NCI-H2196 (cell line): ENCODE results near the gene EXOC8.
A peak's percentile ranks its signal among the peaks of the same experiment; 100 is the strongest.

ENCODE experiments used
- DNase-seq: peaks from one replicate; lab custom pipeline; 2025; ENCODE audit not compliant: unreplicated experiment; lab: John Stamatoyannopoulos, UW

The EXOC8 gene, protein sequence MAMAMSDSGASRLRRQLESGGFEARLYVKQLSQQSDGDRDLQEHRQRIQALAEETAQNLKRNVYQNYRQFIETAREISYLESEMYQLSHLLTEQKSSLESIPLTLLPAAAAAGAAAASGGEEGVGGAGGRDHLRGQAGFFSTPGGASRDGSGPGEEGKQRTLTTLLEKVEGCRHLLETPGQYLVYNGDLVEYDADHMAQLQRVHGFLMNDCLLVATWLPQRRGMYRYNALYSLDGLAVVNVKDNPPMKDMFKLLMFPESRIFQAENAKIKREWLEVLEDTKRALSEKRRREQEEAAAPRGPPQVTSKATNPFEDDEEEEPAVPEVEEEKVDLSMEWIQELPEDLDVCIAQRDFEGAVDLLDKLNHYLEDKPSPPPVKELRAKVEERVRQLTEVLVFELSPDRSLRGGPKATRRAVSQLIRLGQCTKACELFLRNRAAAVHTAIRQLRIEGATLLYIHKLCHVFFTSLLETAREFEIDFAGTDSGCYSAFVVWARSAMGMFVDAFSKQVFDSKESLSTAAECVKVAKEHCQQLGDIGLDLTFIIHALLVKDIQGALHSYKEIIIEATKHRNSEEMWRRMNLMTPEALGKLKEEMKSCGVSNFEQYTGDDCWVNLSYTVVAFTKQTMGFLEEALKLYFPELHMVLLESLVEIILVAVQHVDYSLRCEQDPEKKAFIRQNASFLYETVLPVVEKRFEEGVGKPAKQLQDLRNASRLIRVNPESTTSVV

DNA sequence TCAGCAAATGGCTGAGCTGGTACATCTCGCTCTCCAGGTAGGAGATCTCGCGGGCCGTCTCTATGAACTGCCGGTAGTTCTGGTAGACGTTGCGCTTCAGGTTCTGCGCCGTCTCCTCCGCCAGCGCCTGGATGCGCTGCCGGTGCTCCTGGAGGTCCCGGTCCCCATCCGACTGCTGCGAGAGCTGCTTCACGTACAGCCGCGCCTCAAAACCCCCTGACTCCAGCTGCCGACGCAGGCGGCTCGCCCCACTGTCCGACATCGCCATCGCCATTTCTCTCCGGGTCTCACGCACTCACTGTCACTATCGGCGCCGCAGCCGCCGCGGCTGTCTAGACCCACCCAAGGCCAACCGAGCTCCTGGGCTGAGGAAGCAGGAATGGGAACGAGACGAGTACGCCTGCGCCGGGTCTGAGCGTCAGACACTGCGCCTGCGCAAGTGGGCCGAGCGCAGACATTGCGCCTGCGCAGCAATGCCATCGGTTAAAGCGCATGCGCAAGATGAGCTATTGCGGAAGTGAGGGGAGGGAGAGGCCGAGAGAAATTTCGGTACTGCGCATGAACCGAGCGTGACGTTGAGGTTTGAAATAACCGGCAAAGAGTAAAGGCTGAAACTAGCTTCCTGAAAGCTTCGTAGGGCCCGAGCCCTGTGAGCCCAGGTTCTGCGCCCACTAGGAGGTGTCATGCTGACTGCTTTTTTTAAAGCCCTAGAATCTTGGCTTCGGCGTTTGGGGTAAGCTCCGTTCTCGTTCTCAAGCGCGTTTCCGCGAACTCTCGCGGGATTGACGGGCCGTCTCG is at the start of gene EXOC8:
TSS of gene EXOC8 (minus strand) at position 381 of the 798 bp plus-strand sequence. CDS start at position 274, 107 bp downstream.
- DNase-seq: peak; percentile 98

DNA sequence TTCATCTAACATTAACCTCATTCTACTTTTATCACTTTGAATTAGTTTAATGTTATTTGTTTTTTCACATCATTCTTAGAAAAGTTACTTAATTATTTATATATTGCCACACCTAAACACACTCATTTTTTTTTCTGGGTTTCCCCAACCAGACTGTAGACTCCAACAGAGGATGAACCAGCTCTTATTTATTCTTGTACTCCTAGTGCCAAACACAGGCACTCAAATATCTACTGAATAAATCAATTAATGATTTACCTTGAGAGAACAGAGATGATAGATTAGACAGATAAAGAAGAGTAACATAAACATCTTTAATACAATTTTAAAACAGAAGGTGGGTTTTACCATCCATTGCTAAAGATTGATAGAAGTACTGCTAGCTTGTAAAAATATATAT is 48.8 kb upstream of the EXOC8 start:
- no peak for DNase-seq

DNA sequence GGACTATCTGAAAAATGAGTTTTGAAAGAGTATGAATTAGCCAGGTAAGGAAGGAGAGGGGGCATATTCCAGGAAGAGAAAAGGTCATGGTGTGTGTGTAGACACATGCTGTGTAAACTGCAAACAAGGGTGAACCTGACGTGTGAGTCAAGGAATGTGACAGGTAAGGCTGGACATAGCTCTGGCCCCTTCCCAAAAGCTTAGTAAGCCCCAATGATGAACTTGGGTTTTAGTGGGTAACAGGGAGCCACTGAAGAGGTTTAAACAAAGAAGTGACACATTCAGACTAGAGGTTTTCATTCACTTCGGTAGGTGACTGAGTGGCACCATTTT is 47.7 kb upstream of the EXOC8 start:
- DNase-seq: no peak

DNA sequence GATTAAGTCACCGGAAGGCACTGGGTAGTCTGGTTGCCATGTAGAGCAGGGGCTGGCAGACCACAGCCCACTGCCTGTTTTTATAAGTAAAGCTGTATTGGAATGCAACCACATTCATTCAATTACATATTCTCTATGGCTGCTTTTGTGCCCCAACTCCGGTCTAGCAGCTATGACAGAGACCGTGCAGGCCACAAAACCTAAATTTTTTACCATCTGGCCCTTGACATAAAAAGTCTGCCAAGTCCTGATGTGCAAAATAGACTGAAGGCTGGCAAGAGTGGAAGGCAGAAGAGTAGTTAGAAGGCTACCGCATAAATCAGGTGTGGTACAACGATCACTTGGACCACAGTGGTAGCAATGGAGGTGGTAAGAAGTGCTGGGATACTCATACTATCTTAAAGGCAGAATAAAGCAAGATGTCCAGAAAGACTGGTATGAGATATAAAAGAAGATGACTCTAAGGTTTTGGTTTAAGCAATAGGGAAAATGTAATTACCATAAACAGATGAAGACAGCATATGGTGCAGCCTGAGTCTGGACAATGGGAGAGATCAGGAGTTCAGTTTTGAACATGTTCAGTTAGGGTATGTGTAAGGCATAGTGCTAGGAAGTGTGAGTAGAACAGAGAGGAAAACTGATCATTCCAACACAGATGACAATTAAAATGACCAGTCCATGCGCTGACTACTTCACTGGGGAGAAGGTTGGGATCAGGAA is 47.2 kb upstream of the EXOC8 start:
- no peak for DNase-seq

DNA sequence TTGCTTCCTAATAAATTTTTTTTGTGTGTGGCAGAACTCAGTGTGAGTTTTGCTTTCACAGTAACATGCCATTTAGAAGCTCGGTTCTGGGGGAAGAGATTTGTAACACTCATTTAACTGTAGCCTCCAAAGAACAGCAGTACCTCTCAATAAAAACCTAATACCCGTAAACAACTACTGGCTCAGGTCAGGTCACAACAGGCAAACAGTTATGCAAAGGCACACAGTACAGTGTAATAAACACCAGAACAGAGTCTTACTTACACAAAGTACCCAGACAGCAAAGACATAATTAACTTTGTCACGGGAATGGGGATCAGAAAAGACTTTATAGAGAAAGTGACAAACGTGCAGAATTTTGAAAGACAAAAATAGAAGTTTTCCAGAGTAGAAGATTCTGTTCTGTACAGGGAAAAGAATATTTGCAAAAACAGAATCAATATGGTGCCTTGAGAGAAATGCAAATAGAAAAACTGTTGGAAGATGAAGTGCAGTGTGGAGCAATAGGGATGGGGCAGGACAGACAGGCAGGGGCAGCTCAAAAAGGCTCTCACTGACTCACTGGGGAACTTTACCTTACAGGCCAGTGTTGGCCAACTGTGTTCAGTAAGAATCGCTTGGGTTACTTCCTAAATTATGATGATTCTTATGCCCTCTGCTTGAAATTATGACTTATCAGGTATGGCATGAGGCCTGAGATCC is 45.7 kb upstream of the EXOC8 start:
- DNase-seq: no peak

DNA sequence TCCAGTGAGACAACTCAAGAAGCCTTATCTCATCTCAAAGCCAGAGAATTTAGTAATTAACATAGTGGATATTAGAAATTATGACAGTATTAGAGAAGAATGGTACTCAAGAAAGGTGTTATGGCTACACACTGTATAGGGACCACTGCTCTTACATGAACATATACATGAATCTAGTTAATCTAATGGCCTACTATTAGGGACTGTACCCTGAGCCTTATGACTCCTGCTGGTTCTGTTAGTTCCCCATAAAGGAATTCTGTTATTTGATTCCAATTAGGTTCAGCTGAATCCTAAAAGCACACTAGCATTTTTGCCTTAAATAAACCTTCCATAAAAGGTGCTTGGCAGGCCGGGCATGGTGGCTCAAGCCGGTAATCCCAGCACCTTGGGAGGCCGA is 44.8 kb upstream of the EXOC8 start:
- DNase-seq: no peak

DNA sequence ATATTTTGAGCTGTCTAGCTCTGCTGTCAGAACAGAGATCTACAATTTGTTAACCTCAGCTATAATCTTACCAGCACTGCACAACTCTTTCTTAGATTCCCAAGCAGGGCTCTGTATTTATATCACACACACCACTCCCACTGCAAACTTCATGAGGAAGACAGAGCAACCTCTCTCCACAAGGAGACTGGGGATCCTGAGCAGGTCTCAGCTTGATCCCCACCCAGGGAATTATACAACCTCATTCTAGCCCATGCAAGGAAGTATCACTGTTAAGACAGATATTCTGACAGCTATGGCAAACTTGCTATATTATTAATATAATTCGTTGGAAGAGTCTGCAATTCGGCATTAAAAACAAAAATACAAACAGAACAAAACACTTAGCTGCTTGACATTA is 44.1 kb upstream of the EXOC8 start:
- no peak for DNase-seq

DNA sequence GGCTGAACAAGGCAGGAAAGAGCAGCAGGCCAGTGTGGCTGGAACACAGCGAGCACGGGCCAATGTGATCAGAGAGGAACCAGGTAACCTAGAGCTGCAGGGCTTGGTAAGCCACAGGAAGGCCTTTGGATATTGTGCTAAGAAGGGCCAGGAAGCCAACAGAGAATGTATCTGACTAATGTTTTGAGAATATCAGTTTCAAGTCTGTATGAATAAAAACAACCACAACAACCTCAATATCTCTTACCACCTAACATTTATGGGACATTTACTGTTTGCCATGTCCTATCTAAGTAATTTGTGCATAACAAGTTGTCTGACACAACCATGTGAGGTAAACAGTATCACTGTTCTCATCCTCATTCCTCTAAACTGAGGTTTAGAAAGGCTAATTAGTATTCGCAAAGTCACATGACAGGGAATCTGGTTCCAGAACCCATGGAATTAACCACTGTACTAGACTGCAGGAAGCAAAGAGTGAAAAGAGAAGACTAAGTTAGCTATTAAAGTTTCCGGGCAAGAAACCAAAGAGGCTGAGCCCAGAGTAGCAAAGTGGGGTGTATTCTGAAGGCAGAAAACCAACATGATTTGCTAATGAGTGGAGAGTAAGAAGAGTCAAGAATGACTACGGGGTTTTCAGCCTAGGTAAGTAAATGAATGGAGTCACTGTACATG is 39.4 kb upstream of the EXOC8 start:
- no peak for DNase-seq

DNA sequence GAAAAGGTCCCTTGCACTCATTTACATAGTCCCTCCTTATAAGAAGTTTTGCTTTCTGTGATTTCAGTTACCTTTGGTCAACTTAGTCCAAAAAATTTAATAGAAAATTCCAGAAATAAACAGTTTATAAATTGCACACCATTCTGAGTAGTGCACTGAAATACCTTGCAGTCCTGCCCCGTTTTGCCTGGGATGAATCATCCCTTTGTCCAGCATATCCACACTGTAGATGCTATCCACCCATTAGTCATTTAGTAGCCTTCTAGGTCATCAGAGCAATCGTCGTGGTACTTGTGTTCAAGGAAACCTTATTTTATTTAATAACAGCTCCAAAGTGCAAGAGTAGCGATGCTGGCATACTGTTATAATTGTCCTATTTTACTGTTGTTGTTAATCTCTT is 38.4 kb upstream of the EXOC8 start:
- DNase-seq: no peak

DNA sequence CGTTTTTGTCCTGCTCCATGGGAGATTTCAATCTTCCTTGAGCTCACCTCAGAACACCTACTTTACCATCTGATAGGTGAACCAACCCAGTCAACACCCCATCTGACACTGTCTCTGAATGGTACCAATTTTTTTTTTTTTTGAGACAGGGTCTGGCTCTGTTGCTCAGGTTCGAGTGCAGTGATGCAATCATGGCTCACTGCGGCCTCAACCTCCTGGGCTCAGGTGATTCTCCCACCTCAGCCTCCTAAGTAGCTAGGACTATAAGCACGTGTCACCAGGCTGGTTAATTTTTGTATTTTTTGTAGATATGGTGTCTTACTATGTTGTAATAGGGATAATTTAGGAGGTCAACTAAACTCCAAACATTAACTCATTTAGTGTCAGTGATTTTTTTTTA is 36.7 kb upstream of the EXOC8 start:
- DNase-seq: no peak

DNA sequence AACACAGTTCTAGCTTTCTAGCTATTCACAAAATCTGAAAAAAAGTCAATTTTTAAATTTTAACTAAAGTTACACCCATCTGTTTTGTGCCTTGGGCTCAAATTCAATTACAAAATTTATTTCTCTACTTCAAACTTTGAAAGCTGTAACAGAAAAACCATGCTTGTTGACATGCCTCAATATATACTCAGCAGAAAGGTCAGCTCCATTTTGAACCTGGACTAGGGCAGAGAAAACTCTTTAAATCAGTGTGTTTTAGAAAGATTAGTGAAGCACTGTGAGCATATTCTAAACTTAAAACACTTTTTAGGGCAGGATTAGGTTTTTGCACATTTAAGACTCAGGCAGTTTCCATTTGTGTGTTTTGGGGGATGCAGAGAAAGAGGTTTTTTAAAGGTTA is 34.8 kb upstream of the EXOC8 start:
- DNase-seq: no peak

DNA sequence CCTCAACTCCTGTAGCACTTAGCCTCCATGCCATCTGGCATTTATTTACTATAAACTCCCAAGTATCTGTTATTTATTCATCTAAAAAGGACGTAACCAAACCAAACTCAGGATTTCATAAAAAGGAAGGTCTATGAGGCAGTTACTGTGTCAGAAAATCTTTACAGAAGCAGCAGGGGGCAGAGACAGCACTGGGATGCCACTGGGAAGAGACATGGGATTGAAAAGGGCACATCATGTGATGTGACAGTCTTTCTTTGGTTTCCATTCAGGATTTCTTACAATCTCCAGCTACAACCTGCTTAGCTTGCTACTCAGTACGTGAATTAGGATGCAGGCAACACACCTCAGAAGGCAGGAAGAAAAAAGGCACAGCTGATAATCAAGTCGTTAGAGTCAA is 31.6 kb upstream of the EXOC8 start:
- no peak for DNase-seq

DNA sequence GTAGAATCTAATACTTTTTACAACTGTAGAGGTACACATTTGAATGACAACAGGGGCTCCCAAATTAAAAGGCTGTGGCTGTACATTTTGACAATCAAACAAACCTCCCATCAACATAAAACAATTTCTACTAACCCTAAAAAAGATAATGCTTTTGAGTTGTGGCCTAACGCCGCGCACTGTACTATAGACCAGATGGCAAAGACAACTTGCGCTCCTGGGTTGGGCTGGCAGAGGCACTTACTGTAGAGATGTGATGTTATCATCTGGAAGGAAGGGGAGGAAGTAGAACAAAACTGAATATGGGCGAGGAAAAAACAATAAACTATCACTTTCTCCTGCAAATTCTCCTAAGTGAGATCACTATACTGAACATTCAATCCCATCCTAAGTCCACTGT is 26.5 kb upstream of the EXOC8 start:
- DNase-seq: no peak

DNA sequence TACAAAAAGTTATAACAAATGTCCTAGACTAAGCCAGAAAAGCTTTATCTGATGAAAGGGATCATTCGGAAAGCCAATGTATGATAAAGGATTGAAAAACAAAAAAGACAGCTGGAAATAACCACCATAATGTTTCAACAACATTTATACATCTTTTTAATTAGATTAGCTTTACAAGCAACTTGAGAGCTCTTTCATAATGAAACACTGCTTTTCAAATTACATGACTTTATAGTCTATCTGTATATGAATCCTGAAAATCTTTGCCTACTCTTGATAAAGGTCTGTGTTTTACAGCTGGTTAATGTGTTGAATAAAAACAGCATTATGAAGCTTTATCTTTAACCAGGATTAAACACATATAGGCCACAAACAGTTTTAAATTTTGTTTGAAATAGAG is 26.0 kb upstream of the EXOC8 start:
- DNase-seq: no peak

DNA sequence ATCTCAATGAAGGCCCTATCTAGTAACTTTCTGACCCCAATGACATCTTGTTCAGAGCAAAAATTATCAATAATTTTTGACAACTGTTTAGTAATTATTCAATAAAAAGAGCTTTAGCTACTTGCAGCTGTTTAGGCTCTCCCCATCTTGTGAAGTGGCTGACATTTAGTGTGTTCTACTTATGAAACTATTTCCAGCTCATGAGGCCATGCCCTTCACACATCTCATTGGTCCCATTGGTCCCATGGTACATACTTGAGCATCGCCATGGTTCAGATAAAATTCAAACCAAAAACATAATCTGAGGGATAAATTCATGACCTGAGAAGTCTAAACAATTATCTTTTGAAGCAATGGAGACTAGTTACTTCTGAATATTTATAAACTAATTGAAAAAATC is 24.7 kb upstream of the EXOC8 start:
- DNase-seq: no peak

DNA sequence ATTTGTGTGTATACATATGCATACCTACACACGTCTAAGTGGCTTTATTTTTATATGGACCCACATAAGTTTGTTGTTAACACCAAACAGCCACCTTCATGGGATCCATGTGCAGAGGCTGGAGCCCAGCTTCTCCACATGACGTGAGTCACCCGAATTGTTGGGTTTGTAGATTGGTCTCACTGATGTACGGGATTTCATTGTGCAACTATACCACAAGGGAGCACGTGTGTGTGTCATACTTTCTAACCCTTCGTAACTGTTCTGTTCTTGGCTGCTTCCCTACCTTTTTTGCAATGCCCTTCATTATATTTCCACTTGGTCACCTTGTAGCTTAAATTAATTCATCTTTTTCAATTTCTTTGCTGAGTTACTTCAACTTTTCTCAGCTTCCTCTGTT is 21.5 kb upstream of the EXOC8 start:
- no peak for DNase-seq

DNA sequence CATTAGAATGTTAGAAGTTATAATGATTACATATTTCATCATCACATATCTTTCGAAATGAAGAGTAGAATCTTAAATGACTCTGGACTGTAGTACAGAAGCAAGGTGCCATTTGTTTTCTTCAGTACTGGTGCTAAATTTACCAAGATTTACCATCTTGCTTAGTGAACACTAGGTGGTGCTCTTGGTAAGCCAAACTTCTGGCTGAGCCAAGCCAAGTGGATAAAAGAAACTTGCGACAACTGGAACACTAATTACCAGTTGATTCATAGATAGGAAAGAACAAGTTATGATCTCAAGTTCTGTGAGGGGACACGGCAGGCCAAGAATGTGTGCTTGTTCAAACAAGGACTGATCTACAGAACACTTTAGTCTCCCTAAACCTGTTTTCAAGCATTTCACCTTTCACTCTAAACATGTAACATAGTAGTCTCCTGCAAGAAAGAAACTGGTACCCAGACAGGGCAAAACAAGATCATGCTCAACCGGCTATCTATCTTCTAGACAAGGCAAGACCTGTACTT is 20.2 kb upstream of the EXOC8 start:
- peak; percentile 57 for DNase-seq

DNA sequence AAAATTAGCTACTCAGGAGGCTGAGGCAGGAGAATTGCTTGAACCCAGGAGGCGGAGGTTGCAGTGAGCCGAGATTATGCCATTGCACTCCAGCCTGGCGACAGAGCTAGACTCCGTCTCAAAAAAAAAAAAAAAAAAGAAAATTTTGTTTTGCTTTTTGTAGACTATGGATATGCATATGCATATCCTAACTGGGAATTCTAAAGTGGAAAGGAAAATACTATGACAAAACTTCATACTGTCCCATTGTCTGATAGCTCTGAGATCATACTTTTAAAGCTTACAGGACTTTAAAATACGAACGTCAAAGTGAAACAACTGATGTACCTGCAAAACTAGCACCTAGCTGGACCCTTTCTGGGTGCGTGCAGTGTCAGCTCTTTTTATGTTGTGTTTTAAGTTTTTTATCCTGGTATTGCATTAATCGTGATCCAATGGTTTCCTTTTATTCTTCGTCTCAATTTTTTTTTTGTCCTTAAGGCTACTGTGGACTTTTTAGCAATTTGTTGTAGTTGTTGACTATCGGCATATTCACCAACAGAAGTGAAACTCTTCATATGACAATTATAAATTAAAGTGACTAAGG is 19.6 kb upstream of the EXOC8 start:
- no peak for DNase-seq

DNA sequence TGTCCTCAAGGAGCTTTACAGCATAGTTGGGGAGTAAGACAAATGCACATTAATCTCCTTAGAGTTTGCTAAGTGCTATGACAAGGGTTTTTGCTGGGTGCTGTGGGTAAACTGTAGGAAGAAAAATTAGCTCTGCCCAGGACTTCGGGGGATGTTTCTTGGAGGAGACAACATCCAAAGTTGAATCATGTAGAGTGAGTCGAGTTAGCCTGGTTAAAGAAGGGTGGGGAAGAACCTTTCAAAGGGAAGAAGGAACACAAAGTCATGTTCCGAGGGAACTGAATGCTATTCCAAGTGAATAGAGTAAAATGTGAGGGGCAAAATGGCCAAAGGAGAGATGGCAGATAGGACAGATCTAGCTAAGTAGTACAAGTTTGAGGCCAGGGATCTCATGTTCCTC is 17.5 kb upstream of the EXOC8 start:
- DNase-seq: no peak
